IPS-NIHi7 (cell line): ENCODE measurements around the gene HESX1.

ENCODE experiments used
- DNase-seq: peaks from one replicate; pipeline ENCODE4 v3.0.0; 2012; ENCODE audit warnings: mixed read lengths; ENCODE audit errors: extremely low spot score

Gene HESX1

GRCh38 chr3:57199895-57200297, at the start of gene HESX1:
Gene HESX1 (minus strand): TSS chr3:57199978. CDS start chr3:57199918, 60 bp downstream.
- peak; percentile 80 for DNase-seq

GRCh38 chr3:57244946-57245345, 45.2 kb upstream of the HESX1 start:
- no peak for DNase-seq

GRCh38 chr3:57234613-57235575, 35.1 kb upstream of the HESX1 start:
- DNase-seq: no peak

- DNase-seq: no peak
Measured at GRCh38 chr3:57233799-57234198, 34.0 kb upstream of the HESX1 start.

- DNase-seq: no peak
Measured at GRCh38 chr3:57230006-57230405, 30.2 kb upstream of the HESX1 start.

GRCh38 chr3:57227930-57228751, 28.4 kb upstream of the HESX1 start:
- peak; percentile 31 for DNase-seq

- DNase-seq: peak; percentile 99
Measured at GRCh38 chr3:57227204-57227929, 27.6 kb upstream of the HESX1 start, which contains the start of gene APPL1. Gene APPL1 (plus strand): TSS chr3:57227729. CDS start chr3:57227884, 155 bp downstream.

- DNase-seq: no peak
Measured at GRCh38 chr3:57226176-57226575, 26.4 kb upstream of the HESX1 start.

- no peak for DNase-seq
Measured at GRCh38 chr3:57224856-57225255, 25.1 kb upstream of the HESX1 start.

- DNase-seq: peak; percentile 35
Measured at GRCh38 chr3:57221883-57222282, 22.1 kb upstream of the HESX1 start.

- DNase-seq: no peak
Measured at GRCh38 chr3:57206423-57206822, 6.6 kb upstream of the HESX1 start.

- DNase-seq: no peak
Measured at GRCh38 chr3:57194641-57195040, 5.1 kb downstream of the HESX1 start.

GRCh38 chr3:57192028-57192427, 7.8 kb downstream of the HESX1 start:
- DNase-seq: no peak

- peak; percentile 34 for DNase-seq
Measured at GRCh38 chr3:57184526-57184925, 15.3 kb downstream of the HESX1 start.

GRCh38 chr3:57179580-57180410, 20.0 kb downstream of the HESX1 start:
- peak; percentile 48 for DNase-seq

- DNase-seq: no peak
Measured at GRCh38 chr3:57176045-57176444, 23.7 kb downstream of the HESX1 start.

GRCh38 chr3:57173687-57174086, 26.1 kb downstream of the HESX1 start:
- no peak for DNase-seq

- DNase-seq: no peak
Measured at GRCh38 chr3:57170946-57171345, 28.8 kb downstream of the HESX1 start.

GRCh38 chr3:57169872-57170623, 29.7 kb downstream of the HESX1 start:
- DNase-seq: peak; percentile 82

GRCh38 chr3:57169108-57169507, 30.7 kb downstream of the HESX1 start:
- DNase-seq: no peak
